ENCODE results near the gene ZDHHC14.
A peak's percentile ranks its signal among the peaks of the same experiment; 100 is the strongest.
"Not testable (repeated sequence)": the region's sequence is repeated elsewhere in the genome, so short reads cannot be mapped to it uniquely, and the experiment has no call there.

The ZDHHC14 gene

GRCh38 chr6:157381631-157382621, 936 bp downstream of the ZDHHC14 start:
- peak; percentile 48 for DNase-seq

GRCh38 chr6:157382821-157383220, 1.8 kb downstream of the ZDHHC14 start:
- DNase-seq: no peak

- DNase-seq: no peak
Observed at GRCh38 chr6:157383471-157383870, 2.5 kb downstream of the ZDHHC14 start.

DNA sequence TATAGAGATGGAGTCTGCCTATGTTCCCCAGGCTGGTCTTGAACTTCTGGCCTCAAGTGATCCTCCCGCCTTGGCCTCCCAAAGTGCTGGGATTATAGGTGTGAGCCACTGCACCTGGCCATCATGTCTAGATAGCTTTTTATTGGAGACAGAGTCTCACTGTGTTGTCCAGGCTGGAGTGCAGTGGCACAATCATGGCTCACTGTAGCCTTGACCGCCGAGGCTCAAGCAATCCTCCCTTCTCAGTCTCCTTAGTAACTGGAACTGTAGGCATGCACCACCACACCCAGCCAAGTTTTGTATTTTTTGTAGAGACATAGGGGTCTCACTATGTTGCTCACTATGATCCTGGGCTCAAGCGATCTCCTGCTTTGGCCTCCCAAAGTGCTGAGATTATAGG, 4.0 kb downstream of the ZDHHC14 start:
- DNase-seq: not testable (repeated sequence)

DNA sequence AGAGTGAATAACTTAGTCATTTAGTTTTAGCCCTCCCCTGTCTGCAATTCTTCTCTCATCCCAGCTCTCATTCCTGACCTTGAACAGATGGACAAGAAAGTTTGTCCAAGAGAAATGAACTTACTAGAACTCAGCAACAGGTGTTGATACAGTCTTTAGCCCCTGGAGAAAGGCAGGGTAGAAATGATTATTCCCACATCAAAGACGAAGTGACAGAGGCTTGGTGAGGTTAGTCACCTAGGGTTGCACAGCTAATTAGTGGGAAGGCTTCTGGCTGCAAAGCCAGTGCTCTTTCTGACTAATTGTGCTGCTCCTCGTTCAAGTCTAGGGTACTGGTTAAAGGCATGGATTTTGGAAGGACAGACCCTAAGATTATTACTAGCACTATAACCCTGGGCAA, 4.5 kb downstream of the ZDHHC14 start:
- no peak for DNase-seq

- no peak for DNase-seq
Observed at GRCh38 chr6:157386023-157386422, 5.0 kb downstream of the ZDHHC14 start.

- no peak for DNase-seq
Observed at GRCh38 chr6:157386454-157386853, 5.5 kb downstream of the ZDHHC14 start.

DNA sequence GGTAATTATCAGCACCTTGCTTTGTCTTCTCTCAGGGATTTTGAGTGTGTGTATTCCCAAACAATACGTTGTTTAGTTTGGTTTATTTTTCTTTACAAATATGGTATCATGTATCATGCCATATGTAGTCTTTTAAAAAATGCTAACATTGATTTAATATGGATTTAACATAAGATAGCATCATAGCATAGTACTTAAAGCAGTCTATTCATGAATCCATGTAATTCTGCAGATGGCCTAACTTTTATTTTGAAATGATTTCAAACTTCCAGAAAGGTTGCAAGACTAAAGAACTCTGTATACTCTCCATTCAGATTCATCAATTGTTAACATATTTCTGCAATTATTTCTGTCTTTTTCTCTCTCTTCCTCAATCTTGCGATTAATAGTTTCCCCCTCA, 7.9 kb downstream of the ZDHHC14 start:
- DNase-seq: no peak

- no peak for DNase-seq
Observed at GRCh38 chr6:157390273-157391060, 9.5 kb downstream of the ZDHHC14 start.

DNA sequence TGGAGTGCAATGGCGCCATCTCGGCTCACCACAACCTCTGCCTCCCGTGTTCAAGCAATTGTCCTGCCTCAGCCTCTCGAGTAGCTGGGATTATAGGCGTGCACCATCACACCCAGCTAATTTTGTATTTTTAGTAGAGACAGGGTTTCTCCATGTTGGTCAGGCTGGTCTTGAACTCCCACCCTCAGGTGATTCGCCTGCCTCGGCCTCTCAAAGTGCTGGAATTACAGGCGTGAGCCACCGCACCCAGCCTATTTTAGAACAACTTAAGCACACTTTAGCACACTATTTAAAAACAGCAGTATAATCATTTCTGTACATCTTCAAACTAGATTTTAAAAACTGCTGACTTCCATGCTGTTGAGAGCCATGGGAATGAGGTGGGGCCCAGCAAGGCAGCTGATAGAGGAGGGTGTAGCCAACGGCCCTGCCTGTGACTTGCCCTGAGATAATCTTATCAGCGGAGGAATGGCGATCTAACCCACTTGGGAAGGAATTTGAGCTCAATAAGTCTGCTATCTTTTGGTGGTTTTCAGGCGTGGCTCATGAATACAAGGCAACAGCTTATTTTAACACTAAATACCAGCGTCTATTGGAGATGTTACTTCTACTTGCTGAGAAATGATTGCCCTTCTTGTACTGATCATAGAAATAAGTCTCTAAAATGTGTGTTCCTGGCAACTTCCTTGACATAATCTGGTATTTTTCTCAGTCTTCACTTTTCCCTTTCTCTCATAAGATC, 12.1 kb downstream of the ZDHHC14 start:
- no peak for DNase-seq

GRCh38 chr6:157393669-157394327, 12.8 kb downstream of the ZDHHC14 start:
- DNase-seq: no peak

DNA sequence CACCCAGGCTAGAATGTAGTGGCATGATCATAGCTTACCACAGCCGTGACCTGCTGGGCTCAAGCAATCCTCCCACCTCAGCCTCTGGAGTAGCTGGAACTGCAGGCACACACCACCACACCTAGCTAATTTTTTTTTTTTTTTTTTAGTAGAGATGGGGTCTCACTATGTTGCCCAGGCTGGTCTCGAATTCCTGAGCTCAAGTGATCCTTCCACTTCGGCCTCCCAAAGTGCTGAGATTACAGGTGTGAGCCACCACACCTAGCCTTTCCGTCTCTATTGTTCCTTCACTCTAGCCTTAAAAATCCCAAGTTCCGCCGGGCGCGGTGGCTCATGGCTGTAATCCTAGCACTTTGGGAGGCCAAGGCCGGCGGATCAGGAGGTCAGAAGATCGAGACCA, 14.2 kb downstream of the ZDHHC14 start:
- not testable (repeated sequence) for DNase-seq

DNA sequence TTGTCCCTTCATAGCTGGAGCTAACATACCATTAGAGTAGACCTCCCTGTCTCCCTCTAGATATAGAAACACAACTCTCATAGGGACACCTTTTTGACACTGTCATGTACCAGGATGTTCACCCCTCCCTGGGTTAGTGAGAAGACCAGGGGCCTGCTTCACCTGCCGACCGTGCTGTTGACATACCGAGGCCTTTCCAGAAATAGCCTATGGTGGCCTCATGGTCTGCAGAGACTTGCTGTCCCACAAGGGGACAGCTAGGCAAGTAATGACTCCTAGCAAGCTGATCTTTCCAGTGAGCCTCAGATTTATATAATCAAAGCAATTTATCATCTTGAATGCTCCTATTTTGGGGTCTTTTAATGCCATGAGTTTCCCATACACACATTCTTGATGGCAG, 15.0 kb downstream of the ZDHHC14 start:
- no peak for DNase-seq

- no peak for DNase-seq
Observed at GRCh38 chr6:157397660-157398059, 16.7 kb downstream of the ZDHHC14 start.

DNA sequence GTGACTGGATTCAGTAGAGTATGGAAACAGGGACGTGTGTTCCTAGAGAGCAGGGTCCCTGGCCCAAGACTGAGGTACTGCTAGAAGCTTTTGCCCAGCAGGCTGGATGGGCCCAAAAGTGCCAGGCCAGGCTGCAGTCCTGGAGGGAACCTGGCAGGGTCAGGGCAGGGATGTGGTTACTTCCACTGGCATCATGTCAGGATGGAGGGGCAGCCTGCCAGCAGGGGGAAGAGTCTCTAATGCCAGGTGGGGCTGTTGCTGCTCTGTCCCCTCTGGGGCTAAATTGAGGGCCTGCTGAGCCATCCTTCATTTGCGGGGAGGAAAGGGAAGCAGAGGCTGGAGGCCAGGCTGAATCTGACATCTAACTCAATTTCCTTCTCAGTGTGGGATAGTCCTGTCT, 17.2 kb downstream of the ZDHHC14 start:
- no peak for DNase-seq

GRCh38 chr6:157400676-157401075, 19.7 kb downstream of the ZDHHC14 start:
- DNase-seq: no peak

DNA sequence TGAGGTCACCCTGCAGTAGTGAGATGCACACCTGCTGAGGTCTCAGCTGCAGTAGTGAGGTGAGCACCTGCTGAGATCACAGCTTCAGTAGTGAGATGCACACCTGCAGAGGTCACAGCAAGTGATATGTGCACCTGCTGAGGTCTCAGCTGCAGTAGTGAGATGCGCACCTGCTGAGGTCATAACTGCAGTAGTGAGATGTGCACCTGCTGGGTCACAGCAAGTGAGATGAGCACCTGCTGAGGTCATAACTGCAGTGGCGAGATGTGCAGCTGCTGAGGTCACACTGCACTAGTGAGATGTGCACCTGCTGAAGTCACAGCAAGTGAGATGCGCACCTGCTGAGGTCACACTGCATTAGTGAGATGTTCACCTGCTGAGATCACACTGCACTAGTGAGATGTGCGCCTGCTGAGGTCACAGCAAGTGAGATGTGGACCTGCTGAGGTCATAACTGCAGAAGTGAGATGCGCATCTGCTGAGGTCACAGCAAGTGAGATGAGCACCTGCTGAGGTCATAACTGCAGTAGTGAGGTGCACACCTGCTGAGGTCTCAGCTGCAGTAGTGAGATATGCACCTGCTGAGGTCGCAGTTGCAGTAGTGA, 20.8 kb downstream of the ZDHHC14 start:
- DNase-seq: no peak

DNA sequence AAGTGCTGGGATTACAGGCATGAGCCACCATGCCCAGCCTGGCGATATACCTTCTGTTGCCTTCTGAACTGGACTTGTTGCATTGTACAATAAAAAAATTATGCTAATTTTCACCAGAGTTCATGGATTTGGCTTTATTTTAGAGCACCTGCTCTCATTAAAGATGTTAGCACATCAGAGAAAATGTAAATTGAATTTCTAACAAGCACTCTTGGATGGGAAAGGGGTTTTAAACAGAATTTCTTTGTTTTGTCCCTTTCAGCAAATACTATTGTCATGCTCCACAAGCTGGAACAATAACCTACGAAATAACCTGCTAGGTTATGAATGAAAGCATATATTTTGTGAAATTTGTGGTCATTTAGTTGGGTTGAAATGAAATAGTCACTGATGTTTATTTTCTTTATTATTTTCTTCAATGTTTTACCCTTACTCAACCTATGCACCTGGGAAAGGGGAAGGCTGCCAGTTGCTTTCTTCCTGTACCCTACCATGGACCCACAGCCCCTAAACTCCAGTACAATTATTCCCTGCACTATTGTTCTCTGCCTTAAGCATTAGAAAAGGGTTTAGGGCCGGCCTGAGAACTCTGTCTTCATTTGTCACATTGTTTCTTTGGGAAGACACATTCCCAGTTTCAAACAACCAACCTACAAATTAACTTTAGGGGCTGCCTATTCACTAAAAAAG, 22.2 kb downstream of the ZDHHC14 start:
- no peak for DNase-seq

DNA sequence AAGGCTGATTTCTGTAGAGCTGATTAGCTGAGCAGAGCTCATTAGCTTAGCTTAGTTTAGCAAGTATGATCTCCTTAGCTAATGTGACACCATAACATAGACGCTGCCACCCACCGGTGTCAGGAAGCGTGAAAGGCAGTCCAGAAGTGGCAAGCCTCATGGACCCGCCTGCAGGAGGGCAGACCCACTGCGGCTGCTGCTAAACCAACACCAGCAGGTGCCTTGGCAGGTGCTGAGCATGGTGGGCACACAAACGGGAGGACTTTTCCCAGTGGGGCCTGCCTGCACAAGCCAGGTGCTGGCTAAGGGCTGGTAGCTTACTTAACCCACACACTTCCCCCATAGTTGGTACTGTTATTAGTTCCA, 22.7 kb downstream of the ZDHHC14 start:
- no peak for DNase-seq

- DNase-seq: no peak
Observed at GRCh38 chr6:157405986-157406385, 25.0 kb downstream of the ZDHHC14 start.

DNA sequence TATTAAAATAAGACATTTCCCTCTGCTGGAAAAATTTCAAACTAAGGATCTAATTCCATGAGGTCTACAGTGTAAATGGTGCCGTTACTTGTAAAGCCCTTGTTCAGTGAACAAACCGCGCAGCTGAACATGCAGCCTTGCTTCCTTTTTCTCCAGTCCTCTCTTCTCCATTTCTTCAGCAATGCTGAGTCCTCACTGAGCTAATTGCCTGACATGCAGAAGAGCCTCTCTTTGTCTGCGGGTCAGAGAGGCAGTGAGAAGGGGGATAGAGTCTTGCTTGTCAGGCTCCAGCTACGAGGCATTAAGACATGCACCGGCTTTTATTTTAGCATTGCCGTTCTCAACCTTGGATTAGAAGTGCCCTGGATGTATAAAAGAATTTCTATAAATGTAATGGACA, 25.7 kb downstream of the ZDHHC14 start:
- DNase-seq: no peak

- DNase-seq: no peak
Observed at GRCh38 chr6:157407646-157408045, 26.7 kb downstream of the ZDHHC14 start.
